ENCODE measurements around the gene NAA80. TPM values are rescaled to one million over a fixed set of nuclear protein-coding genes. Genes with fewer than 3 reads are reported as not detected.
"Not testable (repeated sequence)": the region's sequence is repeated elsewhere in the genome, so short reads cannot be mapped to it uniquely, and the experiment has no call there.

NAA80 gene
- polyA plus RNA-seq, 1 donor, result 9.6 TPM

- Histone ChIP-seq H3K27me3 (ENCODE audit: control insufficient read depth, insufficient read depth, low read length) (no peaks in the 10 kb centered on the region), H3K4me3 (ENCODE audit: low read length) (no peak overlapping the region), H3K4me1 (ENCODE audit: control insufficient read depth, insufficient read depth, low read length) (peaks cover 21% of the 10 kb centered on the region), H3K36me3 (ENCODE audit: control insufficient read depth, insufficient read depth, low read length) (peaks cover 38% of the 10 kb centered on the region), H3K9me3 (ENCODE audit: control insufficient read depth, low read depth, low read length) (no peaks in the 10 kb centered on the region), H3K27ac (ENCODE audit: low read length) (no peak overlapping the region)
- WGBS (ENCODE audit: insufficient coverage, low lambda C conversion rate), result no CpG with 5 or more reads among the region's 23 CpGs
- DNase-seq, result no peak
Measured at GRCh38 chr3:50288387-50289007, 10.7 kb downstream of the NAA80 start.

GRCh38 chr3:50287262-50287661 is 11.9 kb downstream of the NAA80 start:
- DNase-seq, result no peak
- Histone ChIP-seq H3K27ac (ENCODE audit: low read length) (no peak overlapping the region), H3K9me3 (ENCODE audit: control insufficient read depth, low read depth, low read length) (no peaks in the 10 kb centered on the region), H3K4me1 (ENCODE audit: control insufficient read depth, insufficient read depth, low read length) (peaks cover 15% of the 10 kb centered on the region), H3K27me3 (ENCODE audit: control insufficient read depth, insufficient read depth, low read length) (no peaks in the 10 kb centered on the region), H3K4me3 (ENCODE audit: low read length) (no peak overlapping the region), H3K36me3 (ENCODE audit: control insufficient read depth, insufficient read depth, low read length) (peaks cover 38% of the 10 kb centered on the region)
- no CpG with 5 or more reads among the region's 1 CpG for WGBS (ENCODE audit: insufficient coverage, low lambda C conversion rate)

- Histone ChIP-seq H3K36me3 (ENCODE audit: control insufficient read depth, insufficient read depth, low read length) (peaks cover 38% of the 10 kb centered on the region), H3K4me1 (ENCODE audit: control insufficient read depth, insufficient read depth, low read length) (peaks cover 14% of the 10 kb centered on the region), H3K9me3 (ENCODE audit: control insufficient read depth, low read depth, low read length) (no peaks in the 10 kb centered on the region), H3K27me3 (ENCODE audit: control insufficient read depth, insufficient read depth, low read length) (no peaks in the 10 kb centered on the region), H3K4me3 (ENCODE audit: low read length) (no peak overlapping the region), H3K27ac (ENCODE audit: low read length) (no peak overlapping the region)
- WGBS (ENCODE audit: insufficient coverage, low lambda C conversion rate), result no CpG with 5 or more reads among the region's 28 CpGs
- DNase-seq, result no peak
Measured at GRCh38 chr3:50286322-50287227, 12.6 kb downstream of the NAA80 start.

GRCh38 chr3:50284121-50284520 is 15.1 kb downstream of the NAA80 start:
- H3K9me3 ChIP-seq (ENCODE audit: control insufficient read depth, low read depth, low read length); H3K4me3 ChIP-seq (ENCODE audit: low read length); H3K27ac ChIP-seq (ENCODE audit: low read length); DNase-seq; H3K27me3 ChIP-seq (ENCODE audit: control insufficient read depth, insufficient read depth, low read length); H3K4me1 ChIP-seq (ENCODE audit: control insufficient read depth, insufficient read depth, low read length): not testable (repeated sequence)
- no CpG with 5 or more reads among the region's 6 CpGs for WGBS (ENCODE audit: insufficient coverage, low lambda C conversion rate)
- peaks cover 25% of the 10 kb centered on the region for H3K36me3 ChIP-seq (ENCODE audit: control insufficient read depth, insufficient read depth, low read length)

- no CpG with 5 or more reads among the region's 8 CpGs for WGBS (ENCODE audit: insufficient coverage, low lambda C conversion rate)
- Histone ChIP-seq H3K4me3 (ENCODE audit: low read length) (no peak overlapping the region), H3K27ac (ENCODE audit: low read length) (no peak overlapping the region)
Measured at GRCh38 chr3:50279255-50280016, 19.8 kb downstream of the NAA80 start.

GRCh38 chr3:50278880-50279224 is 20.4 kb downstream of the NAA80 start, which contains the start of gene LSMEM2:
Gene LSMEM2 (plus strand): TSS chr3:50279087. CDS start chr3:50279114, 27 bp downstream.
- Histone ChIP-seq H3K9me3 (ENCODE audit: control insufficient read depth, low read depth, low read length) (peaks cover 8% of the 10 kb centered on the region), H3K4me3 (ENCODE audit: low read length) (no peak within 1 kb of the TSS), H3K4me1 (ENCODE audit: control insufficient read depth, insufficient read depth, low read length) (peaks cover 5% of the 10 kb centered on the region), H3K36me3 (ENCODE audit: control insufficient read depth, insufficient read depth, low read length) (peaks cover 36% of the 10 kb centered on the region), H3K27me3 (ENCODE audit: control insufficient read depth, insufficient read depth, low read length) (peaks cover 28% of the 10 kb centered on the region), H3K27ac (ENCODE audit: low read length) (no peak within 1 kb of the TSS)
- WGBS (ENCODE audit: insufficient coverage, low lambda C conversion rate), result no CpG with 5 or more reads among the region's 2 CpGs
- no peak for DNase-seq

More at GRCh38 chr3:50279255-50280016, 19.8 kb downstream of the NAA80 start:
- H3K36me3 ChIP-seq (ENCODE audit: control insufficient read depth, insufficient read depth, low read length), result peaks cover 31% of the 10 kb centered on the region
- DNase-seq, result no peak
- no peaks in the 10 kb centered on the region for H3K4me1 ChIP-seq (ENCODE audit: control insufficient read depth, insufficient read depth, low read length)
- H3K9me3 ChIP-seq (ENCODE audit: control insufficient read depth, low read depth, low read length), result peaks cover 8% of the 10 kb centered on the region
- H3K27me3 ChIP-seq (ENCODE audit: control insufficient read depth, insufficient read depth, low read length), result peaks cover 22% of the 10 kb centered on the region

- no CpG with 5 or more reads among the region's 4 CpGs for WGBS (ENCODE audit: insufficient coverage, low lambda C conversion rate)
- H3K27ac ChIP-seq (ENCODE audit: low read length), result no peak overlapping the region
- peaks cover 32% of the 10 kb centered on the region for H3K27me3 ChIP-seq (ENCODE audit: control insufficient read depth, insufficient read depth, low read length)
- DNase-seq, result no peak
- H3K4me1 ChIP-seq (ENCODE audit: control insufficient read depth, insufficient read depth, low read length), result peaks cover 11% of the 10 kb centered on the region
- H3K4me3 ChIP-seq (ENCODE audit: low read length), result no peak overlapping the region
- peaks cover 39% of the 10 kb centered on the region for H3K36me3 ChIP-seq (ENCODE audit: control insufficient read depth, insufficient read depth, low read length)
- H3K9me3 ChIP-seq (ENCODE audit: control insufficient read depth, low read depth, low read length), result peaks cover 13% of the 10 kb centered on the region
Measured at GRCh38 chr3:50278123-50278879, 20.9 kb downstream of the NAA80 start.

- H3K36me3 ChIP-seq (ENCODE audit: control insufficient read depth, insufficient read depth, low read length), result peaks cover 41% of the 10 kb centered on the region
- WGBS (ENCODE audit: insufficient coverage, low lambda C conversion rate), result 17% methylated on average over 1 of the region's 17 CpGs
- H3K4me1 ChIP-seq (ENCODE audit: control insufficient read depth, insufficient read depth, low read length), result peaks cover 25% of the 10 kb centered on the region
- no peak overlapping the region for H3K4me3 ChIP-seq (ENCODE audit: low read length)
- no peak for DNase-seq
- H3K9me3 ChIP-seq (ENCODE audit: control insufficient read depth, low read depth, low read length), result peaks cover 13% of the 10 kb centered on the region
- H3K27ac ChIP-seq (ENCODE audit: low read length), result no peak overlapping the region
- H3K27me3 ChIP-seq (ENCODE audit: control insufficient read depth, insufficient read depth, low read length), result peaks cover 33% of the 10 kb centered on the region
Measured at GRCh38 chr3:50276762-50277101, 22.5 kb downstream of the NAA80 start.

- Histone ChIP-seq H3K4me1 (ENCODE audit: control insufficient read depth, insufficient read depth, low read length) (peaks cover 30% of the 10 kb centered on the region), H3K27me3 (ENCODE audit: control insufficient read depth, insufficient read depth, low read length) (peaks cover 33% of the 10 kb centered on the region), H3K27ac (ENCODE audit: low read length) (no peak overlapping the region), H3K4me3 (ENCODE audit: low read length) (no peak overlapping the region), H3K9me3 (ENCODE audit: control insufficient read depth, low read depth, low read length) (peaks cover 13% of the 10 kb centered on the region), H3K36me3 (ENCODE audit: control insufficient read depth, insufficient read depth, low read length) (peaks cover 41% of the 10 kb centered on the region)
- no peak for DNase-seq
- WGBS (ENCODE audit: insufficient coverage, low lambda C conversion rate), result no CpG with 5 or more reads among the region's 79 CpGs
Measured at GRCh38 chr3:50275996-50276761, 23.0 kb downstream of the NAA80 start.
